ENCODE results near the gene C2CD4C.
"Not testable (repeated sequence)": the region's sequence is repeated elsewhere in the genome, so short reads cannot be mapped to it uniquely, and the experiment has no call there.

C2CD4C gene

GRCh38 chr19:366205-366783, 42.7 kb downstream of the C2CD4C start:
- Histone ChIP-seq H3K4me1 (ENCODE audit: insufficient read depth, poor library complexity, severe bottlenecking) (no peaks in the 10 kb centered on the region), H3K36me3 (ENCODE audit: low read depth) (no peaks in the 10 kb centered on the region), H3K27me3 (ENCODE audit: insufficient read depth, poor library complexity, severe bottlenecking) (no peaks in the 10 kb centered on the region), H3K4me3 (ENCODE audit: severe bottlenecking) (no peak overlapping the region), H3K9me3 (ENCODE audit: severe bottlenecking) (no peaks in the 10 kb centered on the region), H3K27ac (ENCODE audit: poor library complexity, severe bottlenecking) (no peak overlapping the region)
- DNase-seq (ENCODE audit: low spot score) (peak; percentile 7), ATAC-seq (ENCODE audit: low read depth) (no peak)
- TF ChIP-seq, protein P1, sequence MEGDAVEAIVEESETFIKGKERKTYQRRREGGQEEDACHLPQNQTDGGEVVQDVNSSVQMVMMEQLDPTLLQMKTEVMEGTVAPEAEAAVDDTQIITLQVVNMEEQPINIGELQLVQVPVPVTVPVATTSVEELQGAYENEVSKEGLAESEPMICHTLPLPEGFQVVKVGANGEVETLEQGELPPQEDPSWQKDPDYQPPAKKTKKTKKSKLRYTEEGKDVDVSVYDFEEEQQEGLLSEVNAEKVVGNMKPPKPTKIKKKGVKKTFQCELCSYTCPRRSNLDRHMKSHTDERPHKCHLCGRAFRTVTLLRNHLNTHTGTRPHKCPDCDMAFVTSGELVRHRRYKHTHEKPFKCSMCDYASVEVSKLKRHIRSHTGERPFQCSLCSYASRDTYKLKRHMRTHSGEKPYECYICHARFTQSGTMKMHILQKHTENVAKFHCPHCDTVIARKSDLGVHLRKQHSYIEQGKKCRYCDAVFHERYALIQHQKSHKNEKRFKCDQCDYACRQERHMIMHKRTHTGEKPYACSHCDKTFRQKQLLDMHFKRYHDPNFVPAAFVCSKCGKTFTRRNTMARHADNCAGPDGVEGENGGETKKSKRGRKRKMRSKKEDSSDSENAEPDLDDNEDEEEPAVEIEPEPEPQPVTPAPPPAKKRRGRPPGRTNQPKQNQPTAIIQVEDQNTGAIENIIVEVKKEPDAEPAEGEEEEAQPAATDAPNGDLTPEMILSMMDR (IDR thresholded peaks at IDR 0.05; ENCODE audit: poor library complexity, severe bottlenecking) = no peak

DNA sequence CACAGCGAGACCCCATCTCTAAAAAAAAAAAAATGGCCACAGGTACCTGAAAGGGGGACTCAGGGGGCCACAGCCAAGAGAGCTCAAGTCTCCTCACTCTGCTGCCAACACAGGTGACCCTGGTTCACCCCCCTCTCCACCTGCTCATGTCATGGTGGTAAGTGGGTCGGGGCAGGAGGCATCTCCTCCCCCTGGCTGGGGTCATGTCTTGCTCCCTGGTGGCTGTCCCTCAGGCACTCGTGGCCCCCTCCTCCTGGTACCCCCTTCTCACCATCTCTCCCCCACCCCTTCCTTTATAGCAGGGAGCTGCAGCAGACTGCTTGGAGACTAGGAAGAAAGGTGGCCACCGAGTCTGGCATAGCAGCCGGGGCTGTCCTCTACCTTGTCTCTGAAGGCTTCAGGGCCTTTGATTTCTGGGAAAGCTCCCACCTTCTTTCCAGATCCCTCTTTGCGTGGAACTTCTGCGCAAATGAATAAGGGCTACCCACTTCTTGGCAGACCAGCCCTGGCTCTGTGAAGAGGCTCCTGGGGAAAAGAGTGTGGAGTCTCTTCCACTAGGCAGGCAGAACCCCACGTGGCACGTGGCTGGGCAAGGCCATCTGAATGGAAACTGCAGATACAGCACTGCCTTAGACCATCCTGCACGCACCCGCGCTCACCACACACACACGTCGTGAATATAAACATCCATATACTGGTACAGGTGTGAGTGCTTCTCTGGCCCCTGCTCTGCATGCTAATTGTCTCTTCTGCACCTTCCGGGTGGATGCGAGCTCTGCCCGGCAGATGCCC, 44.3 kb downstream of the C2CD4C start:
- no peak overlapping the region for H3K4me3 ChIP-seq (ENCODE audit: severe bottlenecking)
- no peak overlapping the region for H3K27ac ChIP-seq (ENCODE audit: poor library complexity, severe bottlenecking)
- TF ChIP-seq, protein P1 (IDR thresholded peaks at IDR 0.05; ENCODE audit: poor library complexity, severe bottlenecking) = no peak
- H3K36me3 ChIP-seq (ENCODE audit: low read depth) = no peaks in the 10 kb centered on the region
- H3K9me3 ChIP-seq (ENCODE audit: severe bottlenecking) = no peaks in the 10 kb centered on the region
- no peaks in the 10 kb centered on the region for H3K4me1 ChIP-seq (ENCODE audit: insufficient read depth, poor library complexity, severe bottlenecking)
- H3K27me3 ChIP-seq (ENCODE audit: insufficient read depth, poor library complexity, severe bottlenecking) = no peaks in the 10 kb centered on the region
- peak; percentile 20 for DNase-seq (ENCODE audit: low spot score)
- ATAC-seq (ENCODE audit: low read depth) = no peak

- Histone ChIP-seq H3K27ac (ENCODE audit: poor library complexity, severe bottlenecking) (no peak overlapping the region), H3K4me1 (ENCODE audit: insufficient read depth, poor library complexity, severe bottlenecking) (no peaks in the 10 kb centered on the region), H3K9me3 (ENCODE audit: severe bottlenecking) (no peaks in the 10 kb centered on the region), H3K36me3 (ENCODE audit: low read depth) (no peaks in the 10 kb centered on the region), H3K4me3 (ENCODE audit: severe bottlenecking) (no peak overlapping the region), H3K27me3 (ENCODE audit: insufficient read depth, poor library complexity, severe bottlenecking) (no peaks in the 10 kb centered on the region)
- no peak for DNase-seq (ENCODE audit: low spot score)
- TF ChIP-seq, protein P1 (IDR thresholded peaks at IDR 0.05; ENCODE audit: poor library complexity, severe bottlenecking) = no peak
- ATAC-seq (ENCODE audit: low read depth) = no peak
Observed at GRCh38 chr19:362683-363082, 46.3 kb downstream of the C2CD4C start.

GRCh38 chr19:362154-362553, 46.8 kb downstream of the C2CD4C start:
- H3K36me3 ChIP-seq (ENCODE audit: low read depth) = no peaks in the 10 kb centered on the region
- TF ChIP-seq, protein P1 (IDR thresholded peaks at IDR 0.05; ENCODE audit: poor library complexity, severe bottlenecking) = no peak
- no peaks in the 10 kb centered on the region for H3K9me3 ChIP-seq (ENCODE audit: severe bottlenecking)
- H3K27me3 ChIP-seq (ENCODE audit: insufficient read depth, poor library complexity, severe bottlenecking) = no peaks in the 10 kb centered on the region
- no peak for ATAC-seq (ENCODE audit: low read depth)
- DNase-seq (ENCODE audit: low spot score) = no peak
- no peaks in the 10 kb centered on the region for H3K4me1 ChIP-seq (ENCODE audit: insufficient read depth, poor library complexity, severe bottlenecking)
- H3K4me3 ChIP-seq (ENCODE audit: severe bottlenecking) = no peak overlapping the region
- no peak overlapping the region for H3K27ac ChIP-seq (ENCODE audit: poor library complexity, severe bottlenecking)

GRCh38 chr19:359653-359925, 49.4 kb downstream of the C2CD4C start:
- TF ChIP-seq, protein P1 (IDR thresholded peaks at IDR 0.05; ENCODE audit: poor library complexity, severe bottlenecking) = no peak

GRCh38 chr19:355536-355935, 53.4 kb downstream of the C2CD4C start:
- not testable (repeated sequence) for H3K27ac ChIP-seq (ENCODE audit: poor library complexity, severe bottlenecking); ATAC-seq (ENCODE audit: low read depth)

More at GRCh38 chr19:359653-359925, 49.4 kb downstream of the C2CD4C start:
- H3K27ac ChIP-seq (ENCODE audit: poor library complexity, severe bottlenecking) = no peak overlapping the region
- ATAC-seq (ENCODE audit: low read depth) (no peak), DNase-seq (ENCODE audit: low spot score) (peak; percentile 4)
- no peak overlapping the region for H3K4me3 ChIP-seq (ENCODE audit: severe bottlenecking)
- H3K27me3 ChIP-seq (ENCODE audit: insufficient read depth, poor library complexity, severe bottlenecking) = no peaks in the 10 kb centered on the region
- H3K4me1 ChIP-seq (ENCODE audit: insufficient read depth, poor library complexity, severe bottlenecking) = no peaks in the 10 kb centered on the region
- H3K36me3 ChIP-seq (ENCODE audit: low read depth) = no peaks in the 10 kb centered on the region
- H3K9me3 ChIP-seq (ENCODE audit: severe bottlenecking) = no peaks in the 10 kb centered on the region

More at GRCh38 chr19:355536-355935, 53.4 kb downstream of the C2CD4C start:
- not testable (repeated sequence) for H3K4me3 ChIP-seq (ENCODE audit: severe bottlenecking); H3K4me1 ChIP-seq (ENCODE audit: insufficient read depth, poor library complexity, severe bottlenecking); H3K9me3 ChIP-seq (ENCODE audit: severe bottlenecking); H3K36me3 ChIP-seq (ENCODE audit: low read depth); H3K27me3 ChIP-seq (ENCODE audit: insufficient read depth, poor library complexity, severe bottlenecking)
- DNase-seq (ENCODE audit: low spot score) = peak; percentile 11
